ENCODE measurements around the gene ZNF358.
A peak's percentile ranks its signal among the peaks of the same experiment; 100 is the strongest.

Gene ZNF358

GRCh38 chr19:7545300-7545699 lies 29.4 kb downstream of the ZNF358 start:
- Histone ChIP-seq H3K27me3 (ENCODE audit: insufficient read depth, low read length) (no peaks in the 10 kb centered on the region), H3K9ac (ENCODE audit: low read depth, low read length) (no peak overlapping the region), H3K4me3 (ENCODE audit: low read length) (no peak overlapping the region), H3K9me3 (ENCODE audit: insufficient read depth, low read depth, low read length) (no peaks in the 10 kb centered on the region), H3K27ac (ENCODE audit: low read length) (no peak overlapping the region), H3K4me1 (ENCODE audit: insufficient read depth, low read length) (no peaks in the 10 kb centered on the region), H3K36me3 (ENCODE audit: insufficient read depth, low read depth, low read length) (peaks cover 30% of the 10 kb centered on the region)

GRCh38 chr19:7545904-7546303 lies 30.0 kb downstream of the ZNF358 start:
- Histone ChIP-seq H3K4me1 (ENCODE audit: insufficient read depth, low read length) (no peaks in the 10 kb centered on the region), H3K4me3 (ENCODE audit: low read length) (no peak overlapping the region), H3K36me3 (ENCODE audit: insufficient read depth, low read depth, low read length) (peaks cover 26% of the 10 kb centered on the region), H3K27me3 (ENCODE audit: insufficient read depth, low read length) (no peaks in the 10 kb centered on the region), H3K27ac (ENCODE audit: low read length) (no peak overlapping the region), H3K9ac (ENCODE audit: low read depth, low read length) (no peak overlapping the region), H3K9me3 (ENCODE audit: insufficient read depth, low read depth, low read length) (no peaks in the 10 kb centered on the region)

GRCh38 chr19:7547159-7547558 lies 31.3 kb downstream of the ZNF358 start:
- Histone ChIP-seq H3K4me3 (ENCODE audit: low read length) (no peak overlapping the region), H3K9me3 (ENCODE audit: insufficient read depth, low read depth, low read length) (no peaks in the 10 kb centered on the region), H3K9ac (ENCODE audit: low read depth, low read length) (no peak overlapping the region), H3K27me3 (ENCODE audit: insufficient read depth, low read length) (no peaks in the 10 kb centered on the region), H3K27ac (ENCODE audit: low read length) (no peak overlapping the region), H3K4me1 (ENCODE audit: insufficient read depth, low read length) (no peaks in the 10 kb centered on the region), H3K36me3 (ENCODE audit: insufficient read depth, low read depth, low read length) (peaks cover 18% of the 10 kb centered on the region)

DNA sequence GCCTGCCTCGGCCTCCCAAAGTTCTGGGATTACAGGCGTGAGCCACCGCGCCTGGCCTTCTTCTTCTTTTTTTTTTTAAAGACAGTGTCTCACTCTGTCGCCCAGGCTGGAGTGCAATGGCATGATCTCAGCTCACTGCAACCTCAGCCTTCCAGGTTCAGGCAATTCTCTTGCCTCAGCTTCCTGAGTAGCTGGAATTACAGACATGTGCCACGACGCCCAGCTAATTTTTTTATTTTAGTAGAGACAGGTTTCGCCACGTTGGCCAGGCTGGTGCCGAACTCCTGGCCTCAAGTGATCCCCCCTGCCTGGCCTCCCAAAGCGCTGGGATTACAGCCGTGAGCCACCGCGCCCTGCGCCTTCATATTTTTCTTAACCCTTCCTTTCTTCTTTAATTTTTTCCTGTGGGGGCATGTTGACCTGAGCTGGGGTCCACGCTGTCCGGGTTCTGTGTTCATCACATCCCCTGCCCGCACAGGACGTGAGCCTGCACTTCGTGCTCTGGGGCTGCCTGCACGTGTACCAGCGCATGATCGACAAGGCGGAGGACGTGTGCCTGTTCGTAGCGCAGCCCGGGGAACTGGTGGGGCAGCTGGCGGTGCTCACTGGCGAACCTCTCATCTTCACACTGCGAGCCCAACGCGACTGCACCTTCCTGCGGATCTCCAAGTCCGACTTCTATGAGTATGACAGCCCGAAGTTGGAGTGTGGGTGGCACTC lies 33.7 kb downstream of the ZNF358 start:
- Histone ChIP-seq H3K36me3 (ENCODE audit: insufficient read depth, low read depth, low read length) (0 out of 2 replicates have a peak, but pooled peaks cover 7% of the 10 kb centered on the region), H3K9me3 (ENCODE audit: insufficient read depth, low read depth, low read length) (no peaks in the 10 kb centered on the region), H3K27me3 (ENCODE audit: insufficient read depth, low read length) (no peaks in the 10 kb centered on the region), H3K27ac (ENCODE audit: low read length) (no peak overlapping the region), H3K9ac (ENCODE audit: low read depth, low read length) (no peak overlapping the region), H3K4me3 (ENCODE audit: low read length) (no peak overlapping the region), H3K4me1 (ENCODE audit: insufficient read depth, low read length) (no peaks in the 10 kb centered on the region)

- Histone ChIP-seq H3K4me3 (ENCODE audit: low read length) (peak overlapping the region; percentile 59; the same call in 1 of the 2 replicates), H3K4me1 (ENCODE audit: insufficient read depth, low read length) (no peaks in the 10 kb centered on the region), H3K36me3 (ENCODE audit: insufficient read depth, low read depth, low read length) (0 out of 2 replicates have a peak, but pooled peaks cover 6% of the 10 kb centered on the region), H3K27me3 (ENCODE audit: insufficient read depth, low read length) (no peaks in the 10 kb centered on the region), H3K27ac (ENCODE audit: low read length) (no peak overlapping the region), H3K9ac (ENCODE audit: low read depth, low read length) (no peak overlapping the region), H3K9me3 (ENCODE audit: insufficient read depth, low read depth, low read length) (no peaks in the 10 kb centered on the region)
These were observed 34.4 kb downstream of the ZNF358 start for GRCh38 chr19:7550169-7550770.

DNA sequence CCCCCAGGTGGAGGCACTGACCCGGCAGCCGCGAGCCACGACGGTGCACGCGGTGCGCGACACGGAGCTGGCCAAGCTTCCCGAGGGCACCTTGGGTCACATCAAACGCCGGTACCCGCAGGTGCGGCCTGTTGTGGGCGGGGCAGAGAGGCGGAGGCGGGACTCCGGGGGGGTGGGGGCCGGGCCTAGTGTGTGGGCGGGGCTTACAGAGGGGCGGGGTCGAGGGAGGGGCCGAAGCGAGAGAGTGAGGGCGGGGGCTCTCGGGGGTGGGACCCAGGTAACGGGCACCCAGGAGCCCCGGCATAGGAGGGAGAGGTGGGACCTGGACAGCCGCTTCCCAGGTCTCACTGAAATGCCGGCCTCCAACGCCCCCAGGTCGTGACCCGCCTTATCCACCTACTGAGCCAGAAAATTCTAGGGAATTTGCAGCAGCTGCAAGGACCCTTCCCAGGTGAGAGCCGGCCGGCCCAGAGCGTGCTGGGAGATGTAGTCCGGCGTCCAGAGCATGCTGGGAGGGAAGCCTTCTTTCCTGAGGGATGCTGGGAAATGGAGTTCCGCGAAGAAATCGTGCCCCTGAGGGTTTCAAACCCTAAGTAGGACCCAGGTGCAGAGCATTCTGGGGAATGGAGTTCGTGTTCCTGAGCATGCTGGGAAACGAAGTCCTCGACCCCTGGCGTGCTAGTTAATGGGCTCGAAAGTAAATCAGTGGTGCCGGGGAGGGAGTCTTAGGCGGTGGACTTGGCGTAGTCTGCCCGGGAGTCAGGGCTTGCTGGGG lies 35.3 kb downstream of the ZNF358 start:
- Histone ChIP-seq H3K4me1 (ENCODE audit: insufficient read depth, low read length) (no peaks in the 10 kb centered on the region), H3K27me3 (ENCODE audit: insufficient read depth, low read length) (no peaks in the 10 kb centered on the region), H3K9me3 (ENCODE audit: insufficient read depth, low read depth, low read length) (no peaks in the 10 kb centered on the region), H3K36me3 (ENCODE audit: insufficient read depth, low read depth, low read length) (peaks cover 5% of the 10 kb centered on the region; the same call in 1 of the 2 replicates), H3K27ac (ENCODE audit: low read length) (no peak overlapping the region), H3K9ac (ENCODE audit: low read depth, low read length) (no peak overlapping the region), H3K4me3 (ENCODE audit: low read length) (peak overlapping the region; percentile 62; the same call in 1 of the 2 replicates)

- Histone ChIP-seq H3K27ac (ENCODE audit: low read length) (no peak overlapping the region), H3K4me1 (ENCODE audit: insufficient read depth, low read length) (no peaks in the 10 kb centered on the region), H3K9ac (ENCODE audit: low read depth, low read length) (no peak overlapping the region), H3K4me3 (ENCODE audit: low read length) (no peak overlapping the region), H3K27me3 (ENCODE audit: insufficient read depth, low read length) (no peaks in the 10 kb centered on the region), H3K36me3 (ENCODE audit: insufficient read depth, low read depth, low read length) (peaks cover 18% of the 10 kb centered on the region), H3K9me3 (ENCODE audit: insufficient read depth, low read depth, low read length) (no peaks in the 10 kb centered on the region)
These were observed 36.9 kb downstream of the ZNF358 start for GRCh38 chr19:7552781-7553180.

GRCh38 chr19:7554565-7554964 lies 38.7 kb downstream of the ZNF358 start:
- H3K4me3 ChIP-seq (ENCODE audit: low read length), result no peak overlapping the region
- H3K9ac ChIP-seq (ENCODE audit: low read depth, low read length), result no peak overlapping the region
- H3K27me3 ChIP-seq (ENCODE audit: insufficient read depth, low read length), result no peaks in the 10 kb centered on the region
- no peaks in the 10 kb centered on the region for H3K9me3 ChIP-seq (ENCODE audit: insufficient read depth, low read depth, low read length)
- peaks cover 33% of the 10 kb centered on the region for H3K36me3 ChIP-seq (ENCODE audit: insufficient read depth, low read depth, low read length)
- no peaks in the 10 kb centered on the region for H3K4me1 ChIP-seq (ENCODE audit: insufficient read depth, low read length)
- H3K27ac ChIP-seq (ENCODE audit: low read length), result no peak overlapping the region

GRCh38 chr19:7554990-7555864 lies 39.3 kb downstream of the ZNF358 start:
- H3K9ac ChIP-seq (ENCODE audit: low read depth, low read length), result no peak overlapping the region
- H3K9me3 ChIP-seq (ENCODE audit: insufficient read depth, low read depth, low read length), result no peaks in the 10 kb centered on the region
- H3K4me1 ChIP-seq (ENCODE audit: insufficient read depth, low read length), result no peaks in the 10 kb centered on the region
- peaks cover 33% of the 10 kb centered on the region for H3K36me3 ChIP-seq (ENCODE audit: insufficient read depth, low read depth, low read length)
- no peak overlapping the region for H3K4me3 ChIP-seq (ENCODE audit: low read length)
- H3K27ac ChIP-seq (ENCODE audit: low read length), result no peak overlapping the region
- no peaks in the 10 kb centered on the region for H3K27me3 ChIP-seq (ENCODE audit: insufficient read depth, low read length)

DNA sequence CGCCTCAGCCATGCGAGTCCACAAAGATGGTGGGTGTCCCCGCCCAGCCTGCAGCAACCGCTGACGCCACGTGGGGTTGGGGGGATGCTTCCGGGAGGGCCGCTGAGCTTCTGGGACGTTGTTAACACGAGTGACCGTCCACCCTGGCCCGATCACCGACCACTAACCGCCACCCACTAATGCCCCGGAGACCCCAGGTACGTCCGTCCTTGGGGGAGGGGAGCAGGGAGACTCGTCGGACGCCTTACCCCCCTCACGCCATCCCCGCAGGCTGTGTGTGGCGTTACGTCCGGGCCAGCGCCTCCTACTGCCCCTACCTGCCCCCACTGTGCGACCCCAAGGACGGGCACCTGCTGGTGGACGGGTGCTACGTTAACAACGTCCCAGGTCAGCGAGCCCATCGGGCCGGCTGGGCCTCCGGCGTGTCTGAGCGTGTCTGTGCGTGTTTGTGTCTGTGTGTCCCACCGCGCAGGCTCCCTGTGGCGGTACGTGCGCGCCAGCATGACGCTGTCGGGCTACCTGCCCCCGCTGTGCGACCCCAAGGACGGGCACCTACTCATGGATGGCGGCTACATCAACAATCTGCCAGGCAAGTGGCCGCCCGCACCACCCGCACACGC lies 40.9 kb downstream of the ZNF358 start:
- Histone ChIP-seq H3K27ac (ENCODE audit: low read length) (no peak overlapping the region), H3K27me3 (ENCODE audit: insufficient read depth, low read length) (no peaks in the 10 kb centered on the region), H3K36me3 (ENCODE audit: insufficient read depth, low read depth, low read length) (peaks cover 33% of the 10 kb centered on the region), H3K4me3 (ENCODE audit: low read length) (no peak overlapping the region), H3K9me3 (ENCODE audit: insufficient read depth, low read depth, low read length) (no peaks in the 10 kb centered on the region), H3K4me1 (ENCODE audit: insufficient read depth, low read length) (no peaks in the 10 kb centered on the region), H3K9ac (ENCODE audit: low read depth, low read length) (no peak overlapping the region)

DNA sequence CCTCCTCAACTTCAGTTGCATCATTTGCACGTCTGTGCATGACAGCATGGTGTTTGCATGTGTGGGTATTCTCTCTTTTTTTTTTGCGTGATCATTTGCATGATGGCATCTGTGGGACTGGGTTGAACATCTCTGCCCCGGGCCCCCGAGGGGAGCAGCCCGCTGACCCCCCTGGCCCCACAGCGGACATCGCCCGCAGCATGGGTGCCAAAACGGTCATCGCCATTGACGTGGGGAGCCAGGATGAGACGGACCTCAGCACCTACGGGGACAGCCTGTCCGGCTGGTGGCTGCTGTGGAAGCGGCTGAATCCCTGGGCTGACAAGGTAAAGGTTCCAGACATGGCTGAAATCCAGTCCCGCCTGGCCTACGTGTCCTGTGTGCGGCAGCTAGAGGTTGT lies 42.8 kb downstream of the ZNF358 start:
- no peak overlapping the region for H3K9ac ChIP-seq (ENCODE audit: low read depth, low read length)
- H3K9me3 ChIP-seq (ENCODE audit: insufficient read depth, low read depth, low read length), result no peaks in the 10 kb centered on the region
- no peaks in the 10 kb centered on the region for H3K27me3 ChIP-seq (ENCODE audit: insufficient read depth, low read length)
- no peak overlapping the region for H3K4me3 ChIP-seq (ENCODE audit: low read length)
- peaks cover 33% of the 10 kb centered on the region for H3K36me3 ChIP-seq (ENCODE audit: insufficient read depth, low read depth, low read length)
- H3K27ac ChIP-seq (ENCODE audit: low read length), result no peak overlapping the region
- no peaks in the 10 kb centered on the region for H3K4me1 ChIP-seq (ENCODE audit: insufficient read depth, low read length)

Data from iPS-20b (cell line).